ENCODE results near the gene ZNF556.

ZNF556 gene

DNA sequence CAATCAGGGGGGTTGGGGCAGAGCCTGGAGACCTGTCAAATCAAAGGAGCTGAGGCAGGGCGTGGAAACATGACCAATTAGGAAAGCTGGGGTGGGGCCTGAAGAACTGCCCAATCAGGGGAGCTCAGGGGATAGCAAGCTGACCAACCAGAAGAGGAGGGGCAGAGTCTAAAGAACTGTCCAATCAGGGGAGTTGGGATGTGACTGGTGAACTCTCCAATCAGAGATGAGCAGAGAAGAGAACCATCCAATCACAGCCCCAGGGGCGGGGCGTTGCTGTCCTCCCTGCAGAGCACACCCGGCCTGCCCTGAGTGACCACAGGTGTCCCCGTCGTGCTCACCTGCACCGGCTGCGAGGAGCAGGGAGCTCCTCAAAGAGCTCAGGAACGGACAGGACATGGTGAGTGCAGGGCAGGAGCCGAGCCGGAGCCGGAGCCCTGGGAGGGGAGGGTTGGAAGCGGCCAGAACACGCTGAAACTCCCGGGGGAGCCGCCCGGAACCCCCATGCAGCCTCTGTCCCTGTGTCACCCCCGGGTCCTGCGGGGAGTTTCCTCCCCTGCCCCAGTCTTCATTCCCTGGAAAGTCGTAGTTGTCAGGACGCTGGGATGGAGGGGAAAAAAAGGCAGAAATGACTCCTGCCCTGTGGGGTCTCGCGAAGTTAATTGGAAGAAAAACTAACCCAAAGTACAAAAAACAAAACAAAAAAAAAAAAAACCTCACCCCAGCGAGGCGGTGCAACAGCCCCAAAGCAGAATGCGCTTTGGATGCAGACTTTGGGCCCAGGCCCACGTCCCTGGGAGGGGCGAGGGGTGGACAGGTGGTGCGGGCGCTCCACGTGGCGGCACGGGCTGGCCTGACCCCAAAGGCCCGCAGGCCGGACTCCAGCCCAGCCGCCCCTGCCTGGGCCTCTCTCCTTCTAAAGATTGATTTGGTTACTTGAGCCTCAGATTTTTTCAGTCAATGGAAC lies at the start of gene ZNF556:
ZNF556 (plus strand) TSS at position 311 of the 967 bp plus-strand sequence; CDS start at position 398, 87 bp downstream.
- H3K4me3 ChIP-seq (ENCODE audit: low read depth, low read length): no peak within 1 kb of the TSS

- peak within 1 kb of the TSS; percentile 72 for H3K4me3 ChIP-seq (ENCODE audit: low read depth, low read length)
Measured at GRCh38 chr19:2819540-2820111, 47.5 kb upstream of the ZNF556 start, which contains the start of gene ZNF554. Gene ZNF554, plus strand, starts transcription at chr19:2819868. Its CDS starts 204 bp downstream, at chr19:2820072.

DNA sequence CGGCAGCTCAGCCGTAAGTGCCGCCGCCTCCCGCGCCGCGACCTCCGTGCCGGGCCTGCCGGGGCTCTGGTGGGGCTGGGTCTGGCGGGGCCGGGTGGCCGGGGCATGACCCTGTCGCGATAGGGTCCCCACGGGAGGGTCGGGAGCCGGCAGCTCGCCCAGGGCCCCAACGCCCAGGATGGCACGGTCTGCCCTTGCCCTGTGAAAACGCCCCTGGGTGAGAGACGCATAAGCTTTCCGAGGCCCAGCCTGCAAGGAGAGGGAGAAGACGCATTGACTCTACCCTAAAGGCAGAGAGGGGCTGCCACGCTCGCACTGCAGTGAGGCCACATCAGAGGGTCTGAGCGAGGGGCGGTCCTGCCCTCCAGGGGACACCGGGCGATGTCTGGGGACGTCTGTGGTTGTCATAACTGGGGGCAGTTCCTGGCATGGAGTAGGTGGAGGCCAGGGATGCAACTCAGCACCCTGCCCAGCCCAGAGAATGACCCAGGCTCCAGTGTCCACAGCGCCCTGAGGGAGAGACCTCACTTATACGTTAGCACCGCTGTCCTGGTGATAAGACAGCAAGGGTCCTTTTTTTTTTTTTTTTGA lies 46.9 kb upstream of the ZNF556 start:
- H3K4me3 ChIP-seq (ENCODE audit: low read depth, low read length): peak overlapping the region; percentile 72

- no peak overlapping the region for H3K4me3 ChIP-seq (ENCODE audit: low read depth, low read length)
Measured at GRCh38 chr19:2822846-2823245, 44.3 kb upstream of the ZNF556 start.

DNA sequence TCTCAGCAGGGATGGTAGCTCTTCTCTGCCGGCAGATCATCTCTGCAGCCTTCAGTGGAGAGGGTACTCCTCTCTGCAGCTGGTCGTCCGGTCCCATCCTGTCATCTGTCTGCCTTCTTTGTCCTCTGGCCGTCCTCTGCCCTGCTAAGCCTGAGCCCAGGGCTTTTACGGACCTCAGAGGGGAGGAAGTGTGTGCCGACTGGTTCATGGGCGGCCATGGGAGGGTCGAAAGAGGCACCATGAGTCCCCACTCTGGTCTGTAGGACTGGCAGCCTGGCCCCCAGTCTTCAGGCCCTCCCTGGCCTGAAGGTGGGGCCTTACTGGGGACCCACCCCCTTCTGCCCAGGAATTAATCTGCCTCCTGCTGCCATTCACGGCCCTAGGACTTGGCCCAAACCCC lies 43.5 kb upstream of the ZNF556 start:
- H3K4me3 ChIP-seq (ENCODE audit: low read depth, low read length): no peak overlapping the region

GRCh38 chr19:2824129-2824528 lies 43.0 kb upstream of the ZNF556 start:
- no peak overlapping the region for H3K4me3 ChIP-seq (ENCODE audit: low read depth, low read length)

DNA sequence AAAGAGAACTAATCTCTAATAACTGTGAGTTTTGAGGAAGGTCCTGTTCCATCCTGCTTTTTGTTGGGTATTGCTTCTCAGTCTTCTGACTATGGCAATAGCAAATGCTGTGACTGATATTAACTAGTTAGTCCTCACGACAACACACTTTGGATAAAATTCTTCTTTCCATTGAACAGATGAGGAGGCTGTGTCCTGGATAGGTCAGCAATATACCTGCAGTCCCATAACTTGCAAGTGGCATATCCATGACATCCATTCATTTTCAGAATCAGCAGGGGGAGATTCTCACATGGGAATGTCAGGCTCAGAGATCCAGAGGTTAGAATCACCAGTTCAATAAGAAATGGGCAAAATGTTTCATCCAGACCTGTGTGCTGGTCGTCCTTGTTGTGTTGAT lies 40.1 kb upstream of the ZNF556 start:
- H3K4me3 ChIP-seq (ENCODE audit: low read depth, low read length): no peak overlapping the region

- H3K4me3 ChIP-seq (ENCODE audit: low read depth, low read length): no peak overlapping the region
Measured at GRCh38 chr19:2827840-2828489, 39.2 kb upstream of the ZNF556 start.

GRCh38 chr19:2834294-2834871 lies 32.8 kb upstream of the ZNF556 start:
- no peak overlapping the region for H3K4me3 ChIP-seq (ENCODE audit: low read depth, low read length)

- H3K4me3 ChIP-seq (ENCODE audit: low read depth, low read length): no peak overlapping the region
Measured at GRCh38 chr19:2837430-2837829, 29.7 kb upstream of the ZNF556 start.

GRCh38 chr19:2840794-2841791 lies 26.0 kb upstream of the ZNF556 start, which contains the start of gene ZNF555:
Gene ZNF555, plus strand, starts transcription at chr19:2841475. Its CDS starts 98 bp downstream, at chr19:2841573.
- H3K4me3 ChIP-seq (ENCODE audit: low read depth, low read length): peak within 1 kb of the TSS; percentile 58

DNA sequence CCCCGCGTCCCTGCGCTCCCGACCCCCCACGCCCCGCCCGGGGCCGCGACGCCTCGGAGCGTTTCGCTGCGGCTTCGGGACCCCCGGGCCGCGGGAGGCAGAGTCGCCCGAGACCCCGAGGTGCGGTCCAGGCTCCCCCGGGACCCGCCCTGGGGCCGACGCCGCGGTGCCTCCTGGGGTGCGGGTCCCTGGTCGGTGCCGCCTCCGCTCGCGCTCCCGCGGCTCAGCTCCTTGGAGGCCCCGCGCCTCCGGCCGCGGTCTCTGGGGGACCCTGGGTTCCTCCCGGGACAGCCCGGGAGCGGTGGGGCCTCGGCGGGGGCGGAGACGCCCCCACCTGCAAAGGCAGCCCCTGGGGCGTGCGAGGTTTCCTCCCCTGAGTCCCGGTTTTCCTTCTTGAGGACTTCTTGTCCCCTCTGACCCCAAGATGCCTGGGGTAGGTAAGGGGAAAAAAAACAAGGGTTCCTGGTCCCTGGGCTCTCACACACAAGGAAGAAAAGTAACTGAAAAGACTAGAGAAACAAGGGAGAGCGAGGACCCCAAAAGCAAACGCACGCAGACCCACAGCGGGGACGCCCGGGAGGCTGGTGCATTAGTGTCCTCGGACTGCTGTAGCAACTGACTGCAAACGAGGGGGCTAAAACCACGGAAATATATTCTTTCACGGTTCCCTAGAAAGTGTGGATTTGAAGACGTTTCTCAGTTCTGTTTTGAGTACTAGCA lies 25.1 kb upstream of the ZNF556 start:
- peak overlapping the region; percentile 58 for H3K4me3 ChIP-seq (ENCODE audit: low read depth, low read length)

DNA sequence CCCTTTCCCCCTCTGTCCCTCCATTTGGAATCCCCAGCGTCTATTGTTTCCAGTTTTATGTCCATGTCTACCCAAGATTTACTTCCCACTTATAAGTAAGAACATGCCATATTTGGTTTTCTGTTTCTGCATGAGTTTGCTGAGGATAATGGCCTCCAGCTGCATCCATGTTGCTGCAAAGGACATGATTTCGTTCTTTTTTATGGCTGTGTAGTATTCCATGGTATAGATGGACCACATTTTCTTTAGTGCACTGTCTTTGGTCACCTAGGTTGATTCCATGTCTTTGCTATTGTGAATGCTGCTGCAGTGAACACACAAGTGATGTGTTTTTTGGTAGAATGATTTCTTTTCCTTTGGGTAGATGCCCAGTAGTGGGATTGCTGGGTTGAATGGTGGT lies 22.0 kb upstream of the ZNF556 start:
- no peak overlapping the region for H3K4me3 ChIP-seq (ENCODE audit: low read depth, low read length)

GRCh38 chr19:2846180-2846894 lies 20.8 kb upstream of the ZNF556 start:
- H3K4me3 ChIP-seq (ENCODE audit: low read depth, low read length): no peak overlapping the region

DNA sequence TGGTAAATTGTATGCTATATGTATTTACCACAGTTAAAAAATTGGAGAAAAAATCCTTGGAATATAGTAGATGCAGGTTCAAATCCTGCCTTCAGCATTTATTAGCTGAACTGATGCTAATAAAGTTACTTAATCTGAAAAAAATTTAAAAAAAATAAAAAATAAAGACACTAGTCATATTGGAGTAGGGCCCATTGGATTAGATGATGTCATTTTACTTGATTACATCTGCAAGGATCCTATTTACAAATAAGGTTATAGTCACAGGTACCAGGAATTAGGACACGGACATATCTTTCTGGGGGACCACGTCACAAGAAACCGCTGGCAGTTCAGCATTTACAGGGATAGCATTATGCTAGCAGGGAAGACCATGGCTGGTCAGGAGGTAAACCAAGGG lies 19.6 kb upstream of the ZNF556 start:
- no peak overlapping the region for H3K4me3 ChIP-seq (ENCODE audit: low read depth, low read length)

- H3K4me3 ChIP-seq (ENCODE audit: low read depth, low read length): no peak overlapping the region
Measured at GRCh38 chr19:2848616-2849015, 18.5 kb upstream of the ZNF556 start.

DNA sequence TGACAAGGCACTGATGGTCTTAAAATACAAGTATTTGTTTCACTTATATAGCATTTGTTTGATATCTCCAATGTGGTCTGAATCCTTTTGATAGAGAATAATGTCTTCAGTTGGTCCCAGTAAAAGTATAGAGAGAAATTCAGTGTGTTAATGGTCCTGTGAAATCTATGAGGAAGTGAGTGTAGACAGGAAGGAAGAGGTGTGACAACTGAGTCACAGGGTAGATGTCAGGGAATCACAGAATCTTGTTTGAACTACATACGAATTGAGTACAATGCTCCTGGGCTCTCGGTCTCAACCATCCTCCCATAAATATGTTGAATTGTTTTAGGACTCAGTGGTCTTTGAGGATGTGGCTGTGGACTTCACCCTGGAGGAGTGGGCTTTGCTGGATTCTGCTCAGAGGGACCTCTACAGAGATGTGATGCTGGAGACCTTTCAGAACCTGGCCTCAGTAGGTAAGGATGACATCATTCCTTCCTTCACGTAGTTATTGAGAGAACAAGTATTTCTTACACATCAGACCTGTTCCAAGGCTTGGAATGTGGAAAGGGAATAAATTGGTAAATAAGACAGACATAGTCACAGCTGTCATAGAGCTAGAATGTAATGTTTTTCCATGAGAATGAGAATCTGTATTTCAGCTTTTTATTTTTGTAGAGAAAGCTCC lies 16.7 kb upstream of the ZNF556 start:
- H3K4me3 ChIP-seq (ENCODE audit: low read depth, low read length): no peak overlapping the region

DNA sequence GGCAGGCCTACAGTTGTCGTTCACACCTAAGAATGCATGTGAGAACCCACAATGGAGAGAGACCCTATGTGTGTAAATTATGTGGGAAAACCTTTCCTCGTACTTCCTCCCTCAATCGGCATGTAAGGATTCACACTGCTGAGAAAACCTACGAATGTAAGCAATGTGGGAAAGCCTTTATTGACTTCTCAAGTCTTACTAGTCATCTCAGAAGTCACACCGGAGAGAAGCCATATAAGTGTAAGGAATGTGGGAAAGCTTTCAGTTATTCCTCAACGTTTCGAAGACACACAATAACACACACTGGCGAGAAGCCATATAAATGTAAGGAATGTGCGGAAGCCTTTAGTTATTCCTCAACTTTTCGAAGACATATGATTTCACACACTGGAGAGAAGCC lies 14.5 kb upstream of the ZNF556 start:
- H3K4me3 ChIP-seq (ENCODE audit: low read depth, low read length): no peak overlapping the region
